ENCODE results near the gene DMXL1.

The DMXL1 gene

DNA sequence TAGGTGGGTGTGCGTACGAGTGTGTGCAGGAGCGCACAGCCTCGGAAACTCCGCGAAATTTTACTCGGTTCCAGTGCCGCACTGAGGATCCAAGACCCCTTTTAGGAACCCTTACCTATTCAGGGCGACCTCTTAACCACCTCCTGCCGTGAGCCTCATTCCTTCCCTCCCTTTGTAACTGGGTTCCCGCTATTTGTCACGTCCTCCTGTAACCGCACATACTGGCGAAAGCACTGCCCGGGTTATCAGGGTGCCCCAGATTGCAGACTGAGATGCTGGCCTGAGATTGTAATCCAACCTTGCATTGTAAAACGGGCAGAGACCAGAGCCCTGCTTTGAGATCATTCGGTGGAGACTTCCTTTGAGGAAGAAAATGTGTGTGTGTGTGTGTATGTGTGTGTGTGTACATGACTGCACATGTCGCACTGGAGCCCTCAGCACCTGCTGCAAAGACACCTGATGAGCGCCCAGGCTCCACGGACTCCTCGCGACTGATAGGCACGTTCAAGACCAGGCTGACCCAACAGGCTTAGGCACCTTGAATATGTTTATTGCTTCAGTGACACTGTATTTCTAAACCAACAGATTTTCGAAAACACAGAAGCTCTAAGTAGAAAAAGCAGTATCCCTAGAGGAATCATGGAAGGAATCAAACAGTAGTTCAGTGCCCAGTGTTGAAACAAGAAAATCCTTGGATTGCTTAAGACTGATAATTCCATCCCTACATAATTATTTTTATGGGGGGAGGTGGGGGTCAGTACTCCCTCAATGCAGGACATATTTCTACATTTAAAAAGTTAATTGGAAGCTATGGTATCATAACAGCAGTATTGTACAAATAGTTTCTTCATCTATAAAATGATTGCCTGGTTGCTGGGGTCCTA is 198.4 kb downstream of the DMXL1 start:
- H3K36me3 ChIP-seq (ENCODE audit: low read depth): peaks cover 5% of the 10 kb centered on the region; the same call in 1 of the 2 replicates
- peak overlapping the region; percentile 60 for H3K4me3 ChIP-seq (ENCODE audit: severe bottlenecking)
- TF ChIP-seq, protein P1, sequence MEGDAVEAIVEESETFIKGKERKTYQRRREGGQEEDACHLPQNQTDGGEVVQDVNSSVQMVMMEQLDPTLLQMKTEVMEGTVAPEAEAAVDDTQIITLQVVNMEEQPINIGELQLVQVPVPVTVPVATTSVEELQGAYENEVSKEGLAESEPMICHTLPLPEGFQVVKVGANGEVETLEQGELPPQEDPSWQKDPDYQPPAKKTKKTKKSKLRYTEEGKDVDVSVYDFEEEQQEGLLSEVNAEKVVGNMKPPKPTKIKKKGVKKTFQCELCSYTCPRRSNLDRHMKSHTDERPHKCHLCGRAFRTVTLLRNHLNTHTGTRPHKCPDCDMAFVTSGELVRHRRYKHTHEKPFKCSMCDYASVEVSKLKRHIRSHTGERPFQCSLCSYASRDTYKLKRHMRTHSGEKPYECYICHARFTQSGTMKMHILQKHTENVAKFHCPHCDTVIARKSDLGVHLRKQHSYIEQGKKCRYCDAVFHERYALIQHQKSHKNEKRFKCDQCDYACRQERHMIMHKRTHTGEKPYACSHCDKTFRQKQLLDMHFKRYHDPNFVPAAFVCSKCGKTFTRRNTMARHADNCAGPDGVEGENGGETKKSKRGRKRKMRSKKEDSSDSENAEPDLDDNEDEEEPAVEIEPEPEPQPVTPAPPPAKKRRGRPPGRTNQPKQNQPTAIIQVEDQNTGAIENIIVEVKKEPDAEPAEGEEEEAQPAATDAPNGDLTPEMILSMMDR (IDR thresholded peaks at IDR 0.05; ENCODE audit: poor library complexity, severe bottlenecking): no peak
- no peaks in the 10 kb centered on the region for H3K27me3 ChIP-seq (ENCODE audit: insufficient read depth, poor library complexity, severe bottlenecking)
- H3K27ac ChIP-seq (ENCODE audit: poor library complexity, severe bottlenecking): peak overlapping the region; percentile 97
- H3K4me1 ChIP-seq (ENCODE audit: insufficient read depth, poor library complexity, severe bottlenecking): peaks cover 52% of the 10 kb centered on the region
- no peak for DNase-seq (ENCODE audit: low spot score)
- H3K9me3 ChIP-seq (ENCODE audit: severe bottlenecking): no peaks in the 10 kb centered on the region
- peak; percentile 2 for ATAC-seq (ENCODE audit: low read depth)

DNA sequence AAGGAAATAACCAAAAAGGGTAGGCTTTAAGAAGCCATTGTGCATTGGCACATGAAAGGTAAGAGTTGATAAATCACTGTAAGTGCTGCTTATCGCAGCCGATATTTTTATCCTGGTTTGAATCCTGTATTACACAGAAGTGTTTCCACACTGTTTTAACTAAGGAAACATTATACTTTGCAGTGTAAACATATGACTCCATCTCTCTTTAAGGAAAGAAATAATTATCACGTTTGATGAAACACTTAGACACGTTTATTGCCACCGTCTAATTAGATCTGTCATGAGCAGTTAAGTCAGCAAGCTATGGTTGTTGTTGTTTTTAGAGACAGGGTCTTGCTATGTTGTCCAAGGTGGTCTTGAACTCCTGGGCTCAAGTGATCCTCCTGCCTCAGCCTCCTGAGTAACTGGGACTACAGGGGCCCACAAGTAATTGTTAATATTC is 199.3 kb downstream of the DMXL1 start:
- DNase-seq (ENCODE audit: low spot score) (no peak), ATAC-seq (ENCODE audit: low read depth) (no peak)
- H3K4me3 ChIP-seq (ENCODE audit: severe bottlenecking): peak overlapping the region; percentile 60
- peak overlapping the region; percentile 97 for H3K27ac ChIP-seq (ENCODE audit: poor library complexity, severe bottlenecking)
- H3K36me3 ChIP-seq (ENCODE audit: low read depth): peaks cover 5% of the 10 kb centered on the region; the same call in 1 of the 2 replicates
- H3K4me1 ChIP-seq (ENCODE audit: insufficient read depth, poor library complexity, severe bottlenecking): peaks cover 60% of the 10 kb centered on the region
- no peaks in the 10 kb centered on the region for H3K9me3 ChIP-seq (ENCODE audit: severe bottlenecking)
- H3K27me3 ChIP-seq (ENCODE audit: insufficient read depth, poor library complexity, severe bottlenecking): no peaks in the 10 kb centered on the region
- TF ChIP-seq, protein P1 (IDR thresholded peaks at IDR 0.05; ENCODE audit: poor library complexity, severe bottlenecking): no peak

DNA sequence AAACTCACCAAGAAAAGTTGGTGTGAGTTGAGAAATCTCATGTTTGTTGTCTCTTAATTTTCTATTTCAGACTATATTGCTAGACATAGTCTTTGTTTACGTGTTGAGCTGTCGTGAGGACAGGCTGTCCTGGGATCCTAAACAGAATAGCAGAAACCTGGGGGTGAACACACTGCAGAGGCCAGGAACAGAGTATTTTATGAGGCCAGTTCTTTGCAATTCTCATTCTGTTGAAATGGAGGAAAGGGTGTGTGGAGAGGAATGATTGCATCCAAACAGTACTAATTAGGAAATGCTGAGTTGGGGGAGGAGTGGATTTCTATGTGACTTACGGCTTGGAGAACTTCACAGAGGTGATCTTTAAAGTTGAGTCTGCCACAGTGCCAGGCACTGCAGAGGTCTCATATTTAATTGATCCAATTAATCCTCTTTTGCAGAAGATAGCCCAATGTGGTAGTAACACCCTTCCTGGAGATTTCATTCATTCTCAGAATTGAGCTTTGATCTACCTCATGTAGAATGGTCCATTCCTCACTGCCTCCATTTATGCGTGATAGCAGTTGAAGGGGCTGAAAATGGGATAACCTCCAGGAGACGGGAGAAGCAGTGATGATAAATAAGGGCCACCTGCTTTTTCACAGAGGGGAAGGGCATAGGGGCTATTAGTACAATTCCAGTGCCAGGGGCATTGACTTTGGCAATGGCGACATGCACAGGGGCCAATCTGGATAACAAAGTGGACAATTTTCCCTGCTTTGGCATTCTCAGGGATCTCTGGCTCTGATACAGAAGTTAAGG is 200.3 kb downstream of the DMXL1 start:
- no peak for DNase-seq (ENCODE audit: low spot score)
- Histone ChIP-seq H3K27me3 (ENCODE audit: insufficient read depth, poor library complexity, severe bottlenecking) (no peaks in the 10 kb centered on the region), H3K9me3 (ENCODE audit: severe bottlenecking) (no peaks in the 10 kb centered on the region), H3K4me1 (ENCODE audit: insufficient read depth, poor library complexity, severe bottlenecking) (peaks cover 70% of the 10 kb centered on the region), H3K4me3 (ENCODE audit: severe bottlenecking) (no peak overlapping the region), H3K36me3 (ENCODE audit: low read depth) (peaks cover 5% of the 10 kb centered on the region; the same call in 1 of the 2 replicates), H3K27ac (ENCODE audit: poor library complexity, severe bottlenecking) (peak overlapping the region; percentile 97)
- TF ChIP-seq, protein P1 (IDR thresholded peaks at IDR 0.05; ENCODE audit: poor library complexity, severe bottlenecking): no peak
- no peak for ATAC-seq (ENCODE audit: low read depth)

DNA sequence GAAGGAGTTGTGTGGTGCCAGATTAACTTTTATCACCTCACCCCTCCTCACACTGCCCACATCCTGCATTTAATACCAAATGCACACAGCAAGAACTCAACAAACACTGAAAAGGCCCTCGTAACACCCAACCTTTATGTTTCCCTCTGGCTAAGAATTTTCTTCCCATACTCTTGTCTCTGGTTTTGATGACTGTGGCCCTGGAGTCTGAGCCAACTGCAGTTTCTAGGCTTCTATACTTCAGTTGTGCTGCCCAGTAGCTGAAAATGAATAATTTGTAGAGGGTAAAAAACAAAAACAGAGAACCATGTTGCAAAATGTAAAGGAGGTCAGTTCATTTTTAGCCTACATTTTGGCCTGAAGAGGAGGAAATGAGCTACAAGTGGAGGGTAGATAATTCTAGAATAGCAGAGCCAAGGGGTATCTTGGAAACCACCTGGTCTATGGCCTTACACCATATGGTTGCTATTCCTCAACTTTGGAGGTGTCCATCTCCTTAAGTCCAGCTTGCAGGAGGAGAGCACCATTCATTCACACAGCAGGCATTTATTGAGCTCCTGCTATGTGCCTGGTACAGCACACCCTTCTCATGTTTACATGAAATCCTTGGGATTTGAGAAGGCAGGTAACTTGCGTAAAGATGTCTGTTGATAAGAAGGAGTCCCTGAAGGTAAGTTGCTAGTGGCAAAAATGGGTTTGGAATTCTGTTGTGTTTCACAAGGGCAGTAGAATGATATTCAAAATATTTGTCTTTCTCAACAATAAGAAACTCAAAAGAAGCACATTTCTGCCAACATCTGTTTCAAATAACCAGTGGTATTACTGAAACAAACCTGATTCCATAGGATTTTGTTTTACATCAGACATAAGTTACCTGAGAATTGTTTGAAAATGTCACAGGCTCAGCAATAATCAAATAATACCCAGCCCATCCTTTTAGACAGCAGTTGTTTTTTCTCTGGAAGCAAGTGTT is 201.2 kb downstream of the DMXL1 start:
- no peak overlapping the region for H3K4me3 ChIP-seq (ENCODE audit: severe bottlenecking)
- peak overlapping the region; percentile 97 for H3K27ac ChIP-seq (ENCODE audit: poor library complexity, severe bottlenecking)
- no peaks in the 10 kb centered on the region for H3K27me3 ChIP-seq (ENCODE audit: insufficient read depth, poor library complexity, severe bottlenecking)
- DNase-seq (ENCODE audit: low spot score) (no peak), ATAC-seq (ENCODE audit: low read depth) (no peak)
- H3K36me3 ChIP-seq (ENCODE audit: low read depth): peaks cover 13% of the 10 kb centered on the region
- no peaks in the 10 kb centered on the region for H3K9me3 ChIP-seq (ENCODE audit: severe bottlenecking)
- H3K4me1 ChIP-seq (ENCODE audit: insufficient read depth, poor library complexity, severe bottlenecking): peaks cover 72% of the 10 kb centered on the region
- TF ChIP-seq, protein P1 (IDR thresholded peaks at IDR 0.05; ENCODE audit: poor library complexity, severe bottlenecking): no peak

Measured in RWPE2 (cell line).